Mononuclear cell (primary cell): ENCODE results near the gene SNTA1. TPM values are rescaled to one million over a fixed set of nuclear protein-coding genes. Genes with fewer than 3 reads are reported as not detected.
"Not testable (repeated sequence)": the region's sequence is repeated elsewhere in the genome, so short reads cannot be mapped to it uniquely, and the experiment has no call there.

Experiments
- H3K27me3 ChIP-seq: 2 replicates; pipeline ENCODE4 v1.6.0; 2011; ENCODE audit warnings: low read length, control low read depth; ENCODE audit not compliant: insufficient read depth
- H3K4me1 ChIP-seq: 2 replicates; pipeline ENCODE4 v1.5.1; 2011; ENCODE audit warnings: mild to moderate bottlenecking, low read length, control low read depth; ENCODE audit not compliant: insufficient read depth
- H3K4me3 ChIP-seq: 2 replicates; pipeline ENCODE4 v1.5.1; 2011; ENCODE audit warnings: mild to moderate bottlenecking, low read length, moderate library complexity
- H3K9me3 ChIP-seq: 2 replicates; pipeline ENCODE4 v1.5.1; 2011; ENCODE audit warnings: low read depth, mild to moderate bottlenecking, control low read depth, low read length
- total RNA-seq: library from RNA; depleted of rRNA; stranded (reverse); fragments of >200 nt; gene quantifications from one replicate; pipeline ENCODE4 v1.2.3, GENCODE V29; 2012

The SNTA1 gene
- total RNA-seq, result 2.9 TPM

- H3K4me1 ChIP-seq, result peaks cover 16% of the 10 kb centered on the region
- peak within 1 kb of the TSS; percentile 60 for H3K4me3 ChIP-seq
- no peaks in the 10 kb centered on the region for H3K27me3 ChIP-seq
Measured at GRCh38 chr20:33443512-33444239, at the start of gene SNTA1. SNTA1 (minus strand) TSS chr20:33443763; CDS start chr20:33443620, 143 bp downstream.

GRCh38 chr20:33490934-33491656, 47.5 kb upstream of the SNTA1 start:
- no peaks in the 10 kb centered on the region for H3K9me3 ChIP-seq
- H3K4me3 ChIP-seq, result peak overlapping the region; percentile 78
- H3K4me1 ChIP-seq, result peaks cover 23% of the 10 kb centered on the region
- no peaks in the 10 kb centered on the region for H3K27me3 ChIP-seq

More at GRCh38 chr20:33443512-33444239, at the start of gene SNTA1:
- no peaks in the 10 kb centered on the region for H3K9me3 ChIP-seq

- H3K4me3 ChIP-seq, result peak within 1 kb of the TSS; percentile 78
- H3K4me1 ChIP-seq, result peaks cover 23% of the 10 kb centered on the region
- no peaks in the 10 kb centered on the region for H3K27me3 ChIP-seq
- H3K9me3 ChIP-seq, result no peaks in the 10 kb centered on the region
Measured at GRCh38 chr20:33490023-33490933, 46.7 kb upstream of the SNTA1 start, which contains the start of gene CBFA2T2. CBFA2T2 (plus strand) TSS chr20:33490096; CDS start chr20:33490268, 172 bp downstream.

- Histone ChIP-seq H3K27me3 (no peaks in the 10 kb centered on the region), H3K9me3 (no peaks in the 10 kb centered on the region), H3K4me1 (peaks cover 23% of the 10 kb centered on the region), H3K4me3 (peak overlapping the region; percentile 55)
Measured at GRCh38 chr20:33489495-33490022, 46.0 kb upstream of the SNTA1 start.

- H3K27me3 ChIP-seq, H3K9me3 ChIP-seq: not testable (repeated sequence)
- Histone ChIP-seq H3K4me3 (peak overlapping the region; percentile 55), H3K4me1 (peaks cover 23% of the 10 kb centered on the region)
Measured at GRCh38 chr20:33488661-33489494, 45.3 kb upstream of the SNTA1 start.

- H3K27me3 ChIP-seq, result no peaks in the 10 kb centered on the region
- H3K4me3 ChIP-seq, result no peak overlapping the region
- H3K9me3 ChIP-seq, result no peaks in the 10 kb centered on the region
- H3K4me1 ChIP-seq, result peaks cover 23% of the 10 kb centered on the region
Measured at GRCh38 chr20:33488201-33488600, 44.6 kb upstream of the SNTA1 start.

- not testable (repeated sequence) for H3K4me1 ChIP-seq, H3K9me3 ChIP-seq, H3K4me3 ChIP-seq, H3K27me3 ChIP-seq
Measured at GRCh38 chr20:33483186-33483585, 39.6 kb upstream of the SNTA1 start.

GRCh38 chr20:33482581-33482980, 39.0 kb upstream of the SNTA1 start:
- Histone ChIP-seq H3K4me3 (no peak overlapping the region), H3K9me3 (no peaks in the 10 kb centered on the region), H3K27me3 (no peaks in the 10 kb centered on the region), H3K4me1 (no peaks in the 10 kb centered on the region)

GRCh38 chr20:33481431-33481941, 37.9 kb upstream of the SNTA1 start:
- Histone ChIP-seq H3K4me1 (no peaks in the 10 kb centered on the region), H3K27me3 (no peaks in the 10 kb centered on the region), H3K4me3 (no peak overlapping the region), H3K9me3 (no peaks in the 10 kb centered on the region)

- Histone ChIP-seq H3K4me1 (peaks cover 6% of the 10 kb centered on the region), H3K4me3 (no peak overlapping the region), H3K27me3 (no peaks in the 10 kb centered on the region), H3K9me3 (no peaks in the 10 kb centered on the region)
Measured at GRCh38 chr20:33480048-33480447, 36.5 kb upstream of the SNTA1 start.

GRCh38 chr20:33477386-33478234, 34.0 kb upstream of the SNTA1 start:
- H3K4me3 ChIP-seq, result no peak overlapping the region
- H3K4me1 ChIP-seq, result peaks cover 6% of the 10 kb centered on the region
- no peaks in the 10 kb centered on the region for H3K27me3 ChIP-seq
- H3K9me3 ChIP-seq, result no peaks in the 10 kb centered on the region

GRCh38 chr20:33475381-33476152, 32.0 kb upstream of the SNTA1 start:
- H3K4me1 ChIP-seq, result peaks cover 6% of the 10 kb centered on the region

More at GRCh38 chr20:33475381-33476152, 32.0 kb upstream of the SNTA1 start:
- H3K9me3 ChIP-seq, result no peaks in the 10 kb centered on the region
- no peaks in the 10 kb centered on the region for H3K27me3 ChIP-seq
- H3K4me3 ChIP-seq, result no peak overlapping the region
